GM21529 (cell line): ENCODE results near the gene TUBB6.

ENCODE experiments used
- ATAC-seq: cut with Tn5 transposase; IDR thresholded peaks from one replicate; pipeline ENCODE4 v1.9.1; 2021; ENCODE audit not compliant: unreplicated experiment

TUBB6 gene

GRCh38 chr18:12313530-12314245 is 5.6 kb downstream of the TUBB6 start:
- no peak for ATAC-seq

- no peak for ATAC-seq
Measured at GRCh38 chr18:12314591-12315305, 6.7 kb downstream of the TUBB6 start.

- no peak for ATAC-seq
Measured at GRCh38 chr18:12315490-12315889, 7.4 kb downstream of the TUBB6 start.

GRCh38 chr18:12315911-12316310 is 7.9 kb downstream of the TUBB6 start:
- no peak for ATAC-seq

- ATAC-seq = no peak
Measured at GRCh38 chr18:12317664-12318333, 9.8 kb downstream of the TUBB6 start.

GRCh38 chr18:12318334-12318697 is 10.3 kb downstream of the TUBB6 start:
- ATAC-seq = no peak

- no peak for ATAC-seq
Measured at GRCh38 chr18:12318857-12319256, 10.8 kb downstream of the TUBB6 start.

- peak; percentile 68 for ATAC-seq
Measured at GRCh38 chr18:12321333-12321732, 13.3 kb downstream of the TUBB6 start.

GRCh38 chr18:12324991-12325725 is 17.1 kb downstream of the TUBB6 start:
- no peak for ATAC-seq

- ATAC-seq = no peak
Measured at GRCh38 chr18:12325726-12326245, 17.7 kb downstream of the TUBB6 start.

GRCh38 chr18:12326711-12327460 is 18.8 kb downstream of the TUBB6 start:
- ATAC-seq = no peak

GRCh38 chr18:12327510-12328178 is 19.6 kb downstream of the TUBB6 start:
- ATAC-seq = peak; percentile 80

- no peak for ATAC-seq
Measured at GRCh38 chr18:12328179-12328823, 20.3 kb downstream of the TUBB6 start.

GRCh38 chr18:12329125-12329698 is 21.2 kb downstream of the TUBB6 start:
- no peak for ATAC-seq

GRCh38 chr18:12330766-12331165 is 22.7 kb downstream of the TUBB6 start:
- ATAC-seq = no peak

GRCh38 chr18:12333506-12334290 is 25.7 kb downstream of the TUBB6 start:
- ATAC-seq = no peak

- ATAC-seq = no peak
Measured at GRCh38 chr18:12334366-12334808, 26.3 kb downstream of the TUBB6 start.

- ATAC-seq = no peak
Measured at GRCh38 chr18:12334863-12335262, 26.8 kb downstream of the TUBB6 start.
